Sigmoid colon (tissue), 7 donors: Measurements from ENCODE around the gene NUMB. TPM values are rescaled to one million over a fixed set of nuclear protein-coding genes. Genes with fewer than 3 reads are reported as not detected.

ENCODE experiments used
- DNase-seq: peaks from one replicate; pipeline ENCODE4 v3.0.0-alpha.2; 2019
- H3K27ac ChIP-seq, 4 donors: fragments of 200-600 bp; sonication (generic); one replicate each; pipeline ENCODE4 v1.5.1; 2016 to 2019; ENCODE audit warnings: mild to moderate bottlenecking in 1 of 4
- H3K27me3 ChIP-seq, 3 donors: fragments of 200-600 bp; sonication (generic); one replicate each; pipeline ENCODE4 v1.5.1; 2019; ENCODE audit warnings: mild to moderate bottlenecking in 1 of 3
- H3K36me3 ChIP-seq, 4 donors: fragments of 200-600 bp; sonication (generic); one replicate each; pipeline ENCODE4 v1.5.1; 2016 to 2019
- H3K4me1 ChIP-seq, 4 donors: fragments of 200-600 bp; sonication (generic); one replicate each; pipeline ENCODE4 v1.5.1; 2017 to 2019
- H3K4me3 ChIP-seq, 4 donors: fragments of 200-600 bp; sonication (generic); one replicate each; pipeline ENCODE4 v1.5.1; 2017 to 2019; ENCODE audit warnings: mild to moderate bottlenecking in 2 of 4, moderate library complexity in 1 of 4
- H3K9me3 ChIP-seq, 4 donors: fragments of 200-600 bp in 3 of 4; sonication (generic) in 3 of 4; one replicate each; pipeline versions ENCODE4 v1.5.1 to v1.6.1; 2013 to 2019
- EP300 ChIP-seq, 4 donors: sonication (generic); formaldehyde crosslinking; IDR thresholded peaks; one replicate each; pipeline ENCODE4 v1.6.1; 2017; ENCODE audit warnings: antibody characterized with exemption in 4 of 4
- POLR2A ChIP-seq, 2 donors: fragments of 450-650 bp; IDR thresholded peaks; one replicate each; pipeline ENCODE4 v1.6.1; 2016; ENCODE audit warnings: antibody characterized with exemption in 2 of 2, mild to moderate bottlenecking in 2 of 2, moderate library complexity in 2 of 2
- POLR2AphosphoS5 ChIP-seq, 4 donors: sonication (generic); formaldehyde crosslinking; IDR thresholded peaks; one replicate each; pipeline ENCODE4 v1.6.1; 2017; ENCODE audit warnings: antibody characterized with exemption in 4 of 4
- WGBS, 2 donors: extraction: QIAGEN DNeasy Blood & Tissue Kit; methylation state at CpG; one replicate each; pipeline ENCODE4 v1.1.7; 2013; 5-methylcytosine and 5-hydroxymethylcytosine counted together
- intact Hi-C: fragments of 100-400 bp; cut with DNase I; formaldehyde crosslinking; loops from one replicate; pipeline ENCODE4 v1.15.1; 2023
- polyA plus RNA-seq, 3 donors: library from polyadenylated mRNA; stranded (reverse); fragments of 200-250 nt; gene quantifications; one replicate each; pipeline ENCODE4 v1.2.3, GENCODE V29; 2013
- total RNA-seq, 4 donors: library from RNA; depleted of rRNA; stranded (reverse); fragments of >200 nt; gene quantifications; one replicate each; pipeline ENCODE4 v1.1.0, GENCODE V29; 2016
- TF ChIP-seq, protein P1 (sequence below), 4 experiments: fragments of 450-650 bp in 3 of 4; fragments of 200-600 bp in 1 of 4; IDR thresholded peaks; one replicate each; pipeline ENCODE4 v1.5.1; 2016 to 2019; ENCODE audit warnings: antibody characterized with exemption in 4 of 4, mild to moderate bottlenecking in 3 of 4, moderate library complexity in 2 of 4
- donor health status: healthy with polysubstance abuse.
- donor health status: Bipolar disorder and iron deficiency.
- donor health status: healthy.

NUMB gene
- total and polyA plus RNA-seq, 7 donors: 37.6 to 80.3 (median 53.4) TPM

DNA sequence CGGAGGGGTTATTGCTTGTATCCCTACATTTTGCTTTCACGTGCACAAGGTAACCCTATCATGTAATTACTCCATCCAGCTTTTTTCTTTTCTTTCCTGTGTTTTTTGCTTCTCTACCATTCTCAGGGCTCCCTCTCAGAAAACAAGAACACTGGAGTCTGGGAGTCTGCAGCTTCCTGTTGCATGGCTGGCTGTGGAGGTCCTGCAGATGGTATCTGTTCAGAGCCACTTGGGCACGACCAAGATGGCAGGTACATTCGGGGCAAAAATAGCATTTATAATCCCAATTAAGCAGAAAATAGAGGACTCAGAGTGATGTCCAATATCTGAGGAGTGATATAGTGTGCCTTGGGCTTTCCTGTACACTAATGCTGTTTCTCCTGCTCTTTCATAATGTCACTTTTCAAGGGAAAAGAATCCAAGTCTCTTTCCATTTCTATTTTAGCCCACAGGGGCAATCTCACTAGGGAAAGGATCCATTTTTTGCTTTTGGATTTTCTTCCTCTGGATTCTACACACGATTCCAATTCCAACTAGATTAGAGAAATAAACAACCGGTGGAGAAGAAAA, 3.2 kb upstream of the NUMB start:
- intact Hi-C loops: no loop called here
- 10 to 42% methylated on average over 6 of the region's 6 CpGs for WGBS, 2 donors
- H3K4me1 ChIP-seq: peaks cover 0 to 81% (median 54%) of the 10 kb centered on the region in 4 donors
- no peaks in the 10 kb centered on the region for H3K27me3 ChIP-seq
- H3K27ac ChIP-seq: peak overlapping the region; percentile 63 to 98 (median 66)
- DNase-seq: no peak
- peak overlapping the region in 3 of 4 donors; percentile 8 to 15 (median 13) for H3K4me3 ChIP-seq
- TF ChIP-seq POLR2A (IDR thresholded peaks at IDR 0.05): no peak
- no peak for TF ChIP-seq EP300 (IDR thresholded peaks at IDR 0.05)
- TF ChIP-seq POLR2AphosphoS5 (IDR thresholded peaks at IDR 0.05): no peak
- H3K36me3 ChIP-seq: no peaks in the 10 kb centered on the region
- H3K9me3 ChIP-seq: no peaks in the 10 kb centered on the region

DNA sequence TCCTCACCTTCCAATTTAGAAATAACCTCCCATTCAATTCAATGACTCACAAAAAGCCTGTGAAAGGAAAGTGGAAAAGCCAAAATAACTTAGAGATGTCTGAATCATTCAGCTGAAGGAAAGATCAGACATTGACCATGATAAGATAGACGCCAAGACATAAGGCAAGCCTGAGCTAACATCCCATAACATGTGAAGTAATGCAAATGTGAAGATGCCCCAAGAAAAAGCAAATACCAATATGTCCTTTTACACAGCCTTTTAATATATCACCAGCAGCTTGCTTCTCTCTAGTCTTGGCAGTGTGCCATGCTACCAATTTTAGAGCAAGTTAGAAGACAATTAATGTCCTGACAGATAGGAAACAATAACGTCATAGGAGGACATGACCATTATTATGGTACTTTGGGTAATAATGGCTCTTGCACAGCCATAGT, 2.4 kb upstream of the NUMB start:
- WGBS, 2 donors: 20 to 47% methylated on average over 2 of the region's 2 CpGs
- no peaks in the 10 kb centered on the region for H3K36me3 ChIP-seq
- no peak overlapping the region for H3K4me3 ChIP-seq
- H3K4me1 ChIP-seq: peaks cover 0 to 84% (median 60%) of the 10 kb centered on the region in 4 donors
- no peaks in the 10 kb centered on the region for H3K27me3 ChIP-seq
- intact Hi-C loops: no loop called here
- DNase-seq: no peak
- H3K9me3 ChIP-seq: no peaks in the 10 kb centered on the region
- TF ChIP-seq POLR2AphosphoS5 (IDR thresholded peaks at IDR 0.05): peak in 2 of 4 donors; percentile 19
- TF ChIP-seq, protein P1, sequence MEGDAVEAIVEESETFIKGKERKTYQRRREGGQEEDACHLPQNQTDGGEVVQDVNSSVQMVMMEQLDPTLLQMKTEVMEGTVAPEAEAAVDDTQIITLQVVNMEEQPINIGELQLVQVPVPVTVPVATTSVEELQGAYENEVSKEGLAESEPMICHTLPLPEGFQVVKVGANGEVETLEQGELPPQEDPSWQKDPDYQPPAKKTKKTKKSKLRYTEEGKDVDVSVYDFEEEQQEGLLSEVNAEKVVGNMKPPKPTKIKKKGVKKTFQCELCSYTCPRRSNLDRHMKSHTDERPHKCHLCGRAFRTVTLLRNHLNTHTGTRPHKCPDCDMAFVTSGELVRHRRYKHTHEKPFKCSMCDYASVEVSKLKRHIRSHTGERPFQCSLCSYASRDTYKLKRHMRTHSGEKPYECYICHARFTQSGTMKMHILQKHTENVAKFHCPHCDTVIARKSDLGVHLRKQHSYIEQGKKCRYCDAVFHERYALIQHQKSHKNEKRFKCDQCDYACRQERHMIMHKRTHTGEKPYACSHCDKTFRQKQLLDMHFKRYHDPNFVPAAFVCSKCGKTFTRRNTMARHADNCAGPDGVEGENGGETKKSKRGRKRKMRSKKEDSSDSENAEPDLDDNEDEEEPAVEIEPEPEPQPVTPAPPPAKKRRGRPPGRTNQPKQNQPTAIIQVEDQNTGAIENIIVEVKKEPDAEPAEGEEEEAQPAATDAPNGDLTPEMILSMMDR (IDR thresholded peaks at IDR 0.05): no peak
- H3K27ac ChIP-seq: peak overlapping the region; percentile 13 to 98 (median 47)

DNA sequence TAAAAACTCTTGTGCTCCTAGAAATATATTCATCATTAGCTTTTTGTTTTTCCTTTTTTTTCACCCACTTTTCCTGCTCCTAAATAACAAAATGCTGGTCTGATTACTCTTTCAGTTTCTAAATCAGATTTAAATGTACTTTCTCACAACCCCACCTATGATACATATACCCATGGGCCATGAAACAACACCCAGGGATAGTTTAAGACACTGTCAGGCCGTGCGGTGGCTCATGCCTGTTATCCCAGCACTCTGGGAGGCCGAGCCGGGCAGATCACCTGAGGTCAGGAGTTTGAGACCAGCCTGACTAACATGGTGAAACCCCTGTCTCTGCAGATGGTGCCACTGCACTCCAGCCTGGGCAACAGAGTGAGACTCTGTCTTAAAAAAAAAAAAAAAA, 1.6 kb upstream of the NUMB start:
- intact Hi-C loops: loop anchor here (5.0 kb wide), 1 partner anchor 238 kb away; no protein-coding TSS in a partner anchor
- TF ChIP-seq POLR2A (IDR thresholded peaks at IDR 0.05) (no peak), POLR2AphosphoS5 (IDR thresholded peaks at IDR 0.05) (no peak), EP300 (IDR thresholded peaks at IDR 0.05) (no peak)
- TF ChIP-seq, protein P1 (IDR thresholded peaks at IDR 0.05): no peak
- 74 to 75% methylated on average over 4 of the region's 4 CpGs for WGBS, 2 donors
- Histone ChIP-seq H3K27me3 (no peaks in the 10 kb centered on the region), H3K9me3 (no peaks in the 10 kb centered on the region), H3K27ac (peak overlapping the region; percentile 29 to 98 (median 54)), H3K36me3 (no peaks in the 10 kb centered on the region), H3K4me3 (no peak overlapping the region), H3K4me1 (peaks cover 0 to 84% (median 63%) of the 10 kb centered on the region in 4 donors)
- no peak for DNase-seq

DNA sequence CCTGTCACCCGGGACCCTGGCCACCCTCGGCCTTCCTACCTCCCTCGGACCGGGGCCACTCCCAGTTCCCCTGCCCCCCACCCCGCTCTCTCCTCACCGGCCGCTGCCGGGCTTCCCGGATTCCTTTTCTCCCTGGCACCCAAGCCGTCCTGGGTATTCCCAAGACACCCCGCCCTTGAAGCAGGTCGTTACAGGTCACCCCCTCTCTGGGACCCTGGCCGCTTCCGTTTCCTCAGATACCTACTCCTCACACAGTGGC, 493 bp downstream of the NUMB start:
- DNase-seq: no peak
- 0 to 1% methylated on average over 14 of the region's 14 CpGs for whole genome bisulfite sequencing, 2 donors
- Histone ChIP-seq H3K4me1 (peaks cover 0 to 72% (median 50%) of the 10 kb centered on the region in 4 donors), H3K27ac (peak overlapping the region; percentile 97 to 98 (median 98)), H3K27me3 (no peaks in the 10 kb centered on the region), H3K36me3 (no peaks in the 10 kb centered on the region), H3K4me3 (peak overlapping the region; percentile 98 to 100 (median 100)), H3K9me3 (no peaks in the 10 kb centered on the region)
- intact Hi-C loops: loop anchor here (5.0 kb wide), 1 partner anchor 236 kb away; no protein-coding TSS in a partner anchor
- TF ChIP-seq, protein P1 (IDR thresholded peaks at IDR 0.05): no peak
- TF ChIP-seq POLR2A (IDR thresholded peaks at IDR 0.05): no peak
- no peak for TF ChIP-seq EP300 (IDR thresholded peaks at IDR 0.05)
- TF ChIP-seq POLR2AphosphoS5 (IDR thresholded peaks at IDR 0.05): no peak

DNA sequence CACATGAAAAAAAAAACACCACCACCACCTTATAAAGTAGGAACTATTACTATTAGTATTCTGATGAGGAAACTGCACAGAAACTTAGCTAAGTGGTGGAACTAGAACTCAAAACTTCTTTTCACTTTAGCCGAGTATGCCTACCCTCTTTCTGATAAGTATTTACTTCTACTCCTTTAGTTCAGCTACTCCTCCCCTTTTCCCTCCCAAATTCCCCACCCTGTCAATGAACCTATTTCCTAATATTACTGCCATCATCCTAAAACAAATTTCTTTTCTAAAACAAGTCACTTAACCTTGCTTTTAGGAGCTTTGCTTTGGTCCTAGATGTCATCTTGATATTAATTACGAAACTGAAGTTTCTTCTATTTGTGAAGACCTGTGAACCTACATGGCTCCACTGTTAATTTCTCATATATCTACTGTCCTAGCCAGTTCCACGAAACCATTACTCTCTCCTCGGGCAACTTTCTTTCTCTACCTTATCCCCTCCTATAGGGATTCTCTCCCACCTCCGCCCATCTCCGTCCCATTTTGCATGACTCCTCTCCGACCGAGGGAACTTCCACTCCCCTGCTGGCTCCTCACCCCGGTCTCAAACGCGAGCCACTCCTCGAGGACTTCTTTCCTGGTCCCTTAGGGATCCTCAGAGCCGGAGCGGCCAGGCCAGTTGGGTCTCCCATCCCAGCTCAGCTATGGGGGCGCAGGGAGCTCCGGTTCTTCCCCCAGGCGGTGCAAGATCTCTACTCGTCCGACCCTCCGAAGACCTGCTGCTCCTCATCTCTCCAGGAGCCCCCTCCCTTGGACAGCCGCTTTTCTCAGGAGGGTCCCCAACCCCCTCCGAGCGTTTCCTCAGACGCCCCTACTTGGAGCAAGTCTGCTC, 1.1 kb downstream of the NUMB start:
- H3K27me3 ChIP-seq: no peaks in the 10 kb centered on the region
- H3K27ac ChIP-seq: peak overlapping the region; percentile 97 to 98 (median 98)
- H3K9me3 ChIP-seq: no peaks in the 10 kb centered on the region
- peaks cover 0 to 70% (median 47%) of the 10 kb centered on the region in 4 donors for H3K4me1 ChIP-seq
- intact Hi-C loops: loop anchor here (5.0 kb wide), 1 partner anchor 235 kb away; no protein-coding TSS in a partner anchor
- peak; percentile 80 for DNase-seq
- TF ChIP-seq POLR2AphosphoS5 (IDR thresholded peaks at IDR 0.05): no peak
- TF ChIP-seq, protein P1 (IDR thresholded peaks at IDR 0.05): peak in 1 of 4 experiments; percentile 11
- H3K36me3 ChIP-seq: no peaks in the 10 kb centered on the region
- 0 to 2% methylated on average over 24 of the region's 24 CpGs for WGBS, 2 donors
- peak overlapping the region; percentile 98 to 100 (median 100) for H3K4me3 ChIP-seq
